Femur (tissue), 1 donor: ENCODE measurements around the gene SLC6A3.
"Not testable (repeated sequence)": the region's sequence is repeated elsewhere in the genome, so short reads cannot be mapped to it uniquely, and the experiment has no call there.

Experiments used
- DNase-seq: peaks from one replicate; pipeline ENCODE4 v3.0.0-alpha.2; 2017

The SLC6A3 gene

DNA sequence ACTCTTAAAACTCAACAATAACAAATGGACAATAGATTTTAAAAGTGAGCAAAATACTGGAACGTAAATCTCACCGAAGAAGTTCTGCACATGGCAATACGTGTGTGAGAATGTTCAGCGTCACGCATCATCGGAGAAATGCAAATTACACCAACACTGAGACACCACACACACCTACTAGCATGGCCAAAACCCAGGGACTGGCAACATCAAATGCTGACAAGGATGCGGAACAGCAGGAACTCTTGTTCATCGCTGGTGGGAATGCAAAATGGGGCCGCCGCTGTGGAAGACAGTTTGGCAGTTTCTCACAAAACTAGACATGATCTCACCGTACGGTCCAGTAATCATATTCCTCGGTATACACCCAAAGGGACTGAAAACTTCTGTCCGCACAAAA is 78.7 kb downstream of the SLC6A3 start:
- DNase-seq, result no peak

DNA sequence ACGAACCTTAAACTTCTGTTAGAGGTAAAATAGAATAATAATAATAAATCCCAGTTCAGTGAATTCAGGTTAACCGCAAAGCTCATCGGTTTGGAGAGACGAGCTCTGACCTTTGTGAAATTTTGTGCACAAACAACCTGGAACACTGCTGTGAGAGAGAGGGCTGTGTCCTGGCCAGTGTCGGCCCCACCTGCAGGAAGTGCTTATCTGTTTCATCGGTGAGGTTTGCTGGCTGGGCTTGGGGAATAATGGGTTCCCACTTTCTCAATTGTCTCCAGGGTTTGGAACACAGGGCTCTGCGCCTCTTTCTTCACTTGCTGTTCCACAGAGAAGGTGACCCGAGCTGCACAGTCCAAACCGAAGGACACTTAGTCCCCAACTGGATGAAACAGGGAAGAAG is 81.0 kb downstream of the SLC6A3 start:
- DNase-seq, result no peak

DNA sequence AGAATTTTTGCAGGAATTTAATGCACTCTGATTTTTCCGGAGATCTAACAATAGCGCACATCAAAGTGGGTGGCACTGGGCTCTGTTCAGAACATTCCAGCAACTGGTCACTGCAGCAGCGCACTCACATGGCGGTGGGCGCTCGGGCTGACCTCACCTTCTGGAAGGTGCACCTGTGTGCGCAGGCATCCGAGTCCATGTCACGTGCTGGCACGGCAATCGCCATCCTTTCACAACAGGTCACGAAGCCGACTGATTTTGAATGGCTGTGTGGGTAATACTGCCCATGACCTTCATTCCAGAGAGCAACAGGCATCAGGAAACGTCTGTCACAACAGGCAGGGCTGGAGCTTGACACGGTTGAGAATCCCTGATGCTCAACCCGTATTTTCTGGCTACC is 81.7 kb downstream of the SLC6A3 start:
- no peak for DNase-seq

DNA sequence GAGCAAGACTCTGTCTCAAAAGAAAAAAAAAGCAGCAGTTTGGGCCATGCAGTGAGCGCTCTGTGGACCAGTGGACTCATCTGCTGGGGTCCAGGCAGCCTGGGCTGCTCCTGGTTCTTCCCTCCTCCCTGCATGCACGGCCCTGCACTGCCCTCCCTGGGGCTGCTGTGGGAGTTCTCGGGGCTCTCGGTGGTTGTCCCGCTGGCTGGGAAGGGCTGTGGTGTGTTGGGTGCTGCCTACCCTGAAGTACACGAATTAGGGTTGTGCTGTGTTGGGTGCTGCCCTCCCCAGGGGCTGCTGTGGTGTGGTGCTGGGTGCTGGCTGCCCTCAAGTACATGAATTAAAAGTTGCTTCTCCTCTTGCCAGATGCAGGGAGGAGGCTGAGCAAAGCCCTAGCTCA is 82.1 kb downstream of the SLC6A3 start:
- no peak for DNase-seq

DNA sequence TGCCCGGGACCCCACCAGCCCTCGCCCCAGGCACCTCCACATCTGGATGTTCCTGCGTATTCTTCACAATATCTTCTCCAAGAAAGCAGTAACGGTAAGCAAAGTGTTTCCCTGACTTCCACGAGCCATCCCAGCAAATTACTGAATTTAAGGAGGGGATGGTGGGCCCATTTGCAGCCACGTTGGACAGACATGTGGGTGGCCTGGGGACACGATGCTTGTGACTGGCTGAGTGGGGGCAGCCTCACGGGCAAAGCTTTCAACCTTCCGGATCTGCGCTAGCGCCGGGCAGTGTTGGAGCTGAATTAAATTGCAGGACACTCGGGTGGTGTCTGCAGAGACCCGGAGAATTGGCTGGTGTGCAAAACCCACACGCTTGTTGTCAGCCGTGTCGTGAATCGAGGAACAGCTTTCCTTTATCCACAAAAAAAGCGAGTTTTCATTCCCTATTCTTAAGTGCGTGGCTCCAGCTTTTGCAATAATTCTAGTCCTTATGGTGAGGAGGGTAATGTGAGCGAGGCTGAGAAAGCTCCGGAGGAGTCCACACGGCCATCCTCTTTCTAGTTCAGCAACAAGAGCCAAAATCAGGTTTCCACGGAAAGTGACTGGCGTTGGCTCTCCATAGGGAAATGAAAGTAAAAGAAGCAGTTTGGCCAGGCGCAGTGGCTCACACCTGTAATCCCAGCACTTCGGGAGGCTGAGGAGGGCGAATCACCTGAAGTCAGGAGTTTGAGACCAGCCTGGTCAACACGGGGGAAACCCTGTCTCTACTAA is 82.8 kb downstream of the SLC6A3 start:
- DNase-seq, result no peak

DNA sequence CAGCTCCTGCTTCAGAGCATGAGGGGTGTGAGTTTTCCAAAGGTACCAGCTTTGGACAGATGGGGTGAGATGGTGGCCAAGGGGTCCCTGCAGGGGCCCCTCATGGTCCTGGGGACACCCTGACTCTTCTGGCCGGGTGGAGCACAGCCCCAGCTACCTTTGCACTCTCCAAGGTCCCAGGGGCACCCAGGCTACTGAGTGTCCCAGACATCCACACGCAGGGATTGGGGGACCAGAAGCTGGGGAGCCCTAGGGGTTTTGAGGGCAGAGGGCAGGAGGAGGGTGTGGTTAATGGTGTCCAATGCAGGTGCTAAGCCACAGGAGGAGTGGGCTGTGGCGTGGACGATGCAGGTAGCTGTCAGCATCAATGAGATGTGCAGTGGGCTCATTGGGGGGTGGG is 84.4 kb downstream of the SLC6A3 start:
- DNase-seq, result no peak

DNA sequence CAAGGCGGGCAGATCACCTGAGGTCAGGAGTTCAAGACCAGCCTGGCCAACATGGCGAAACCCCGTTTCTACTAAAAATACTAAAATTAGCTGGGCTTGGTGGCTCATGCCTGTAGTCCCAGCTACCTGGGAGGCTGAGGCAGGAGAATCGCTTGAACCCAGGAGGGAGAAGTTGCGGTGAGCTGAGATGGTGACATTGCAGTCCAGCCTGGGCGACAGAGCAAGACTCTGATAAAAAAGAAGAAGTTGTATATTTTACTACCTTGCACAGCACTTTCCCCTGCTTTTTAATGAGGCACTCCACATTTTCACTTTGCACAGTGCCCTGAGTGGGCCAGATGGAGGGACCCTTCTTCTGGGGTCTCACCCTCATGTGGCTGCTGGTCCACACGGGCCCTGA is 84.9 kb downstream of the SLC6A3 start:
- DNase-seq, result not testable (repeated sequence)

DNA sequence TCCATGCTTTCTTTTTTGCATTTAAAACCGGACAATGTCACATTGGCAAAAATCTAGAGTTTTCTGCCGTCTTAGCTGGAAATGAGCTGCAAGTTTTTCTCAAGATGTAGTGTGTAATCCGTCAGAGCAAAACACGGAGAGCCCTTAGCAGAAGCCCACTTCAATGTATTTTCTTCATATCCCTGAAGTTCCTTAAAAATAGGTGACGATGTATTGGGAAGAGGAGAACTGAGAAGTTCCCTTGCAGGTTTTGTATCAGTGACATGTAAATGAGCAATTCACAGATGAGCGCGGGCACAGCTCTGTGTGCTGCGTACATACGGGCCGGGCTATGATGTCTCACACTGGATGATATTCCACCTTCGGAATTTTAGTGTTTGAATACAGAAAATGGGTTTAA is 85.5 kb downstream of the SLC6A3 start:
- DNase-seq, result no peak

DNA sequence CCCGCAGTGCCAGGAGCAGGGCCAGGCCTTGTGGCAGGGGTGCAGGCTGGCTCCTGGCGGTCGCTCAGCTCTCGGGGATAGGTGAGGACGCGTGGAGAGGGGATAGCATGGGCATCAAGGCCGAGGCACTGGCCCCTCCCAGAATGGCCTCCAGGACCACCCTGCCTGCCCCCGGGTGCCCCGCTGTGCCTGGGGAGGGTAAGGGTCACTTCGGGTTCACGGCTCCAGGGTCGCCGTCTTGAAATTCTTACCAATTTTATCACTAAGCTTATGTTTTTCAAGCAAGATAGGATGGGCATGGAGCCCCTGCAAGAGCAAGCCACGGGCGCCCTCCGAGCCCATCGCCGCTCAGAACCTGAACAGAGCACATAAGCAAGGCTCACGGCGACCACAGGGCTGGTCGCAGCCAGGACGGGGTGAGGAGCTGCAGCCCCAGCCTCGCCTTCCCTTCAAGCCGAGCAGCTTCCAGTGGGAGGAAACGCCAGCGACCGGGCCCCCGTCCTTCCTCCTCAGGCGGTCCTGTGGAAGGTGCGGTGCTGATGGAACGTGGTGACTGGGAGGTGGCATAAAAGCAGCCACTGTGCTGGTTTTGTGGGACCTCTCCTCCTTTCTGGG is 86.1 kb downstream of the SLC6A3 start:
- no peak for DNase-seq

DNA sequence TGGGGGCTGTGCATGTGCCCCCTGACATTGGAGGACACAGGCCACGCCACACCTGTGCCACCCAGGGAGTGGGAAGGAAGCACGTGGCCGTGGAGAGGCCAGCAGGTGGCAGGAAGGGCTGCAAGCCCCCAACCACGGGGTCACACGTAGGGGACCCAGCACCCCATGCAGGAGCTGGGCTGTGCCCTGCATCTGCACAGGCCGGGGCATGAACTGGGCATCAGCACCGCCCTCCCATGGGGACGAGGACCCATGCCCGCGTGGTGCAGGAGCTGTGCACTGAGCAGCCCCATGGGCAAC is 86.6 kb downstream of the SLC6A3 start:
- no peak for DNase-seq

DNA sequence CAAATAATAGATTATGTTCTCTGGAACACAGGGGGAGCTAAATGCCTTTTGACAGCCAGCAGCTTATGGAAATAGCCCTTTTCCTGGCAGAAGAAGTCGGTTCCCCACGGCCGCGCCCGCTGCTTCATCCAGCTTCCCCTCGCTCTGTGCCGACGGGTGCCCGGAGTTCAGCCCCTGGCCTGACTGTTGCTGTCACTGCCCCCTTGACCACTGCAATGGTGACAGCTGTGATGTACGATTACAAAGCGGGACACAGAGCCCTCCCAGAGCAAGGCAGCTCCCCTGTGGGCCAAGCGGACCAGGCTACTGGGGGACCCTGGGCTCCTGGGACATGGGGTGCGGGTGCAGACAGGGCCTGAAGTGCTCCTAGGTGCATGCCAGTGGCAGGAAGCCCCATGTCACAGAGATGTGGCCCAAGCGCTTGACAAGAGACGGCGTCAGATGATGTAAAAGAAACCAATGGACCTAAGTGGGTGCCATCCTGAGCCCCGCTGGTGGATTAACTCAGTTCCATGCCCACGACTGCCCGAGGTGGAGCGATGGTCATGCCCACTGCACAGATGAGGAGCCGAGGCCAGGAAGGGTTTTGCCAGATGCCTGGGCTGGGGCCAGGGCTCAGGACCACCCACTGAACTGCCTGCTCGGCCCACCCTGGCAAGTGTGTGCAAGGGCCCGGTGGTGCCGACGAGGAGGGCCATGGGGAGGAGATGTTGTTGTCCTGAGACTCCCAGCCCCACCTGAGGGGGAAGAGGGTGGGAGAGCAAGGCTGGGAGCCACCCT is 87.1 kb downstream of the SLC6A3 start:
- no peak for DNase-seq

DNA sequence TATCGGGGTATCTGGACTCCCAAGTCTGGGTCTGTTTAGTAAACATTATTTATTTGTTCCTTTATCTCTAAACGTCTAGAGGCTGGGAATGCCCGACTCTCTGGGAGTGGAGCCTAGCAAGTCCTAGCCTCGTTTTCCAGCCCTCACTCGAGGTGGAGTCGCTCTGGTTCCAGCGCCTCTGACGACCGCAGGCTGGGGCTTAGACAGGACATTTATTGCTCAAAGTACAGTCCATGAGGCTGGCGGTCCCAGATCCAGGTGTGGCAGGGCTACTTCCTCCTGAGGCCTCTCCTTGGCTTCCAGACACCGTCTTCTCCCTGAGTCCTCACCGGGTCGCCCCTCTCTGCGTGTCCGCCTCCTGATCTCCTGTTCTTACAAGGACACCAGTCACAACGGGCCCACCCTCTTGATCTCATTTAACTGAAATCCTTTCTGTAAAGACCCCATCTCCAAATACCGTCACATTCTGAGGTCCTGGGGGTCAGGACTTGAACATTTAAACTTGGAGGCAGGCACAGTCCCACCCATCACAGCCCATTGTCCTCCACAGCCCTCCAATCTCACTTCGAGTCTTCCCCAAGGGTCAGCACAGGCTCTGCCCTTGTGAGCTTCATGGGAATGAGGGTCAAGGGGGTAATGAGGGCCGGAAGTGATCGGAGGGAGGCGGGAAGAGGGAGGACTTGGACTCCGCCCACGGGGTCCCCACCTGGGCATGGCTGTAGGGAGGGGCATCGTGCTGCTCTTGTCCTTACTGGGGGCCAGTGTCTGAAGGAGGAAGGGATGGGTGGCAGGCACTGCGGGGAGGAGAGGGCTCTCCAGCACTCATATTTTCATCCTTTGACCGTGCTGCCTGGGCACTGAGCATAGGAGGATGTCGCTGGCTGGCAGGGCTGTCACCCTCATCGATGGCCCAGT is 88.1 kb downstream of the SLC6A3 start:
- DNase-seq, result no peak

DNA sequence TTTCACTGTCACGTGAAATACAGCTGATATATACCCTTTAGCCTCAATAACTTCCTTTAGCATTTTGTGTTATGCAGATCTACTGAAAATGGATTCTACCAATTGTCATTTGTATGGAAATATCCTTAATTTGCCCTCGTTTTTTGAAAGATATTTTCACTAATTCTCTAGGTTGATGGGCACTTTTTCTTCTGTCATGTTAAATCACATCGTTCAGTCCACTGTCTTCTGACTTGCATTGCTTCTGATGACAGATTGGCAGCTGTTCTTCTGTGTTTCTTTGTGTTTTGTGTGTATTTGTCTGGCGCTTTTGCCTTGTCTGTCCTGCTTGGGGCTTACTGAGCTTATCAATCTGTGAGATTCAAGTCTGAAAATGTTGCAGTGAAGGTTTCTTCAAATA is 90.7 kb downstream of the SLC6A3 start:
- DNase-seq, result no peak

DNA sequence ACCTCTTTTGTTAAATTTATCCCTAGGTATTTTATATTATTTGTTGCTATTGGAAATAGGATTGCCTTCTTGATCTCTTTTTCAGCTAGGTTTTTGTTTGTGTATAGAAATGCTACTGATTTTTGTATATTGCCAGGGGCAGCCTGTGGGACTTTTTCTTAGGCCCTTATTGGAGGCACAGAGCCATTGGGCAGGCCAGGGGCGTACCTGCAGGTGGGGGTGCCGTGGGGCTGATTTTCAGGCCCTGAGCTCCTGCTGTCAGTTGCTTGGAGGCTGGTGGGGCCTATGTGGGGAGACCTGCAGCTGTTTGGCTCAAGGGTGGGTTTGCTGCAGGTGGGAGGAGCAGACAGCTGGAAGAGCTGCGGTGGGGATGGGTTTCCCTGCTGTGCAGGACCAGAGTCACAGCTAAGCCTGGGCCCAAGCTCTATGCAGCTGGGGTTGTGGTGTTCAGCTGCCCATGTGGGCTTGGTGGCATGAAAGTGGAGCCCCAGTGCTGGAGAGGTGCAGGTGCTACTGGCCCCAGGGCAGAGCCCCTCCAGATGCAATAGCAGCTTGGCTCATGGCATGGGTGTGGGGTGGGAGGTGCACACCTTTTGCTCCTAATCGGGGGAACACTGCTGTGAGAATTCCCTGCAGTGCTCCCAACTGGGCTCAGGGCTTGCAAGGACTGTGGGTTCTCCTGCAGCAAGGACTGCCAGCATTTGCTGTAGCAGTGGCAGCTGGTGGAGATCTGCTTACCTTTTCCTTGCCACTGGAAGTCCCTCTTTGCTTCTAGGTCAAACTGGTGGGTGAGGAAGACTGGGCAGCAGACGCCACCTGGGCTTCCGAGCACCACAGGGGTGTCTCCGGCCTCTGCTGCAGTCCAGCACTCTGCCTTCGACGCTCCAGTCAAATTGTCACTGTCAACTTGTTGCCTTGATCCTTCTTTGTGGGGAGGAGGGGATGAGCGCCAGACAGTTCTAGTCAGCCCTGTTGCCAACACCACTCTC is 92.7 kb downstream of the SLC6A3 start:
- no peak for DNase-seq

DNA sequence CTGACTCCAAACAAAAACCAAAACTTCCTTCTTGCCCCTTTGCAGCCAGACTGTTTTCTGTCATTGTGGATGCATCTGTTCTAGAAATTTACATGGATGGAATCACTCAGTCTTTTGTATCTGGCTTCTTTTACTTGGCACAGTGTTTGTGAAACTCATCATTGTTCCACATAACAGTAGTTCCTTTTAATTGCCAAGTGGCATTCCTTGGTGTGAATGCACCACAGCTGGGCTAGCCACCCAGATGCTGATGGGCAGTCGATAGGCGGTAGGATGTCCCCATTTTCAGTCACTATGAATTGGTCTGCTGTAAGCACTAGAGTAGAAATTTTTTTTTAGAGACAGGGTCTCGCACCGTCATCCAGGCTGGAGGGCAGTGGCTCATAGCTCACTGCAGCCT is 94.1 kb downstream of the SLC6A3 start:
- DNase-seq, result no peak

DNA sequence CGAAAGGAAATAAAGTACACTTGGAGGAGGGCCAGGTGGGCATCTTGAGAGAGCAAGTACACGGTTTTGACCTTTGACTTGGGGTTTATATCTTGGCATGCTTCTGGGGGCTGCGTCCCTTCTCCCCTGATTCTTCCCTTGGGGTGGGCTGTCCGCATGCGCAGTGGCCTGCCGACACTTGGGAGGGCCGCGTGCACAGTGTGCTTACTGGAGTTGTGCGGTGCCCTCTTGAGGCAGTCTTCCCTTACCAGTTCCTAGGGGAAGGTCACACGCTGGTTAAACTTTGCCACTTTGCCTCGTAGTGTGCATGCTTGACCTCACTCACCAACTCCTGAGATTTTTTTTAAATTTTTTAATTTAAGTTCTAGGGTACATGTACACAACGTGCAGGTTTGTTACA is 96.0 kb downstream of the SLC6A3 start:
- no peak for DNase-seq

DNA sequence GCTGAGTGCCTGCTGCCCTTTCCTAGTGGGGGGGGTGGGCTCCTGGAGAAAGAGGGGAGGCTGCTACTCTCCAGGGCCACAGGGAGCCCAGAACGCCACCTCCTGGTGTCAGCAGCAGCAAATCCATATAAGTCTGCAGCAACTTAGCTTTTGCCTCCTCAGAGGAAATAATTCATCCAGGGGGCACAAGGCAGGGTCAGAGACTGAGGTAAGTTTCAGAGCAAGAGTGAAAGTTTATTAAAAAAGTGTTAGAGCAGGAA is 96.3 kb downstream of the SLC6A3 start:
- no peak for DNase-seq

DNA sequence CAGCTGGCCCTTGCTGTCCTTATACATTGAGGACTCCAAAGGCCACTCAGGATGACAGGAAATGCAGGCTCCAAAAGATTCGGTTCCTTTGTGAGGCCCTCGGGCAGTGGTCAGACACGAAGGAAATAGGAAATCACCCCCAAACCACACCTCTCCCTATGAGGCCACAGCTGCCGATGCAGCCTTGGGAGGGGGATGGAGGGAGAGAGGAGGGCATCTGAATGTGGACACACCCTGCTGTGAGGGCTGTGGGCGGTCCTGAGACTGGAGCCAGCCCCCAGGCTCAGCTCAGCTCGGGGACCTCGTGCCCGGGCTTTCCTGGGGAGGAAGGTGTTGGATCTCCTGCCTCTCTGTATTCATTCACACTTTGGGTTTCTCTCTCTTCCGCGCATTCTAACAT is 97.7 kb downstream of the SLC6A3 start:
- no peak for DNase-seq

DNA sequence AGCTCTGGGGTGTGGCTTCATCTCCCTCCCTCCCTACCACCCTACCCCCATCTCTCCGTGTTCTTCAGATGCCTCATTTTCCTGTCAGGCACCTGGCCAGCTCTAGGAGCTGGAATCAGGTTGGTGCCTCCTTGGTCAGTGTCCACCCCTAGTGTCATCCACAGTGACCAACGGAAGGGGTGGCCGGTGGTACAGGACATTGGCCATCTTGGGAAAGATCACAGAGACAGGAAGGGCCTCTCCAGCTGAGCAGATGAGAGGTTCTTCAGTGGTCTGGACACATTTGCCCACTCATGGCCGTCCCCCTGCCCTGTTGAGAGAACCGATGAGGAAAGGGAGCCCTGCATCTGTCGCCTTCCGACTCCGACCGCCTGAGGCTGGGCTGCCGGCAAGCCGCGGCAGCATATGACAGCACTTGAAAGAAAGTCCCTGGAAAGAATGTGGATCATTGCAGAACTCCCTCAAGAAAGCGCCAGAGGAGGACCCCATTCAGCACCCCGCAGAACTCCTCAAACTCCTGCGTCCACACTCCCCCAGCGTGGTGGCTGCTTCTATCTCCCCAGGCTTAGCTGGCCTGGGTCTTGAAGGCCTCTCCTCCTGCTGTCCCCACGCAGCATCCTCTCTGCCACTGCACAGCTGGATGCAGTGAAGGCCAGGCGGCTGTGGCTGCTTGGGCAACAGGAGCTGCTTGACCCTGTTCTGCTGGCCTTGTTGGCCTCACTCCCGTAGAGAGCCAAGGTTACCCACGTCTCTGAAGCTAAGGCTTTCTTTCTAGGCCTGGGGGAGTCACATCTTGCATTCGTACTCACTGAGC is 98.4 kb downstream of the SLC6A3 start:
- DNase-seq, result no peak

DNA sequence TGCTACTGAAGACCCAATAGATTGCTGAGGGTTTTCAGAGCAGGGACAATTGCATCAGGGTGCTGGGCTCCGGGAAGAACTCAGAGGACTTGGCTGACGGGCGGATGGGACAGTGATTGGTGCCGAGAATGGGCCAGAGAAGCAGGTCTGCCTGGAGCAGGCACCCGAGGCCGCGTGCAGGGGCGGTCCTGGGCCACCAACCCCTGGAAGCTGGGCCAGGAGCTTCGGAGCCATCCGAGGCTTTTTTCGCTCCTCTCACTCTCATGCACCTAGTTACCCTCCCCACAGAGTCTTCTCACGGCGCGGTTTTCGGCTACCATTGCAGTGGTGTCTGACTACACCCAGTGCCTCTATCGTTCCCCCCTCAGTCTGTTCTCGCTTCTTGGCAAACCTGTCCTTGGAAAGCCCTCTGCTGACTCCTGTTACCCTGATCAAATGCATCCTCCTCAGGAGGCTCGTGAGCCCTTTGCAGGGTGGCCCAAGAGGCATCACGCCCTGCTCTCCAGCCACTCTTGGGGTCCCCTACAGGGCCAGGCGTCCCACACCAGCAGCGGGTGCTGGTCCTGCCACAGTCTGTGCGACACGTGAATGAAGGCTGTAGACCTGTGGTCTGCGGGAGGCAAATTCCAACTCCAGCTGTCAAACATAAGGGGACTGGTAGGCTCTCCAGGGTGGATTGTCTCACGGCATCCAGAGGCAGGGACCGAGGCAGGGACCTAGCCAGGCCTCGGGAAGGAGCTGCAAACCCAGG is 99.2 kb downstream of the SLC6A3 start:
- DNase-seq, result no peak
